Measurements from ENCODE around the gene ENDOD1. TPM values are rescaled to one million over a fixed set of nuclear protein-coding genes. Genes with fewer than 3 reads are reported as not detected.

Gene ENDOD1
- total RNA-seq, 1 experiment from 2014 or later: 6.4 TPM

- Histone ChIP-seq H3K36me3 (no peaks in the 10 kb centered on the region), H3K9me3 (no peaks in the 10 kb centered on the region; the same call in 1 of the 2 replicates), H3K27me3 (no peaks in the 10 kb centered on the region), H3K4me3 (no peak overlapping the region)
- no peak for DNase-seq
Observed at GRCh38 chr11:95161248-95161647, 71.6 kb downstream of the ENDOD1 start.

GRCh38 chr11:95163106-95163505 is 73.5 kb downstream of the ENDOD1 start:
- no peaks in the 10 kb centered on the region for H3K36me3 ChIP-seq
- H3K27me3 ChIP-seq: no peaks in the 10 kb centered on the region
- no peak for DNase-seq
- H3K4me3 ChIP-seq: no peak overlapping the region
- no peaks in the 10 kb centered on the region; the same call in 1 of the 2 replicates for H3K9me3 ChIP-seq

GRCh38 chr11:95165638-95166037 is 76.0 kb downstream of the ENDOD1 start:
- DNase-seq: no peak
- H3K36me3 ChIP-seq: no peaks in the 10 kb centered on the region
- H3K9me3 ChIP-seq: no peaks in the 10 kb centered on the region; the same call in 1 of the 2 replicates
- no peak overlapping the region for H3K4me3 ChIP-seq
- peaks cover 6% of the 10 kb centered on the region for H3K27me3 ChIP-seq

- Histone ChIP-seq H3K27me3 (peaks cover 8% of the 10 kb centered on the region), H3K36me3 (no peaks in the 10 kb centered on the region), H3K9me3 (no peaks in the 10 kb centered on the region; the same call in 1 of the 2 replicates), H3K4me3 (no peak overlapping the region)
- no peak for DNase-seq
Observed at GRCh38 chr11:95166781-95167180, 77.1 kb downstream of the ENDOD1 start.

GRCh38 chr11:95170294-95170693 is 80.6 kb downstream of the ENDOD1 start:
- no peaks in the 10 kb centered on the region for H3K36me3 ChIP-seq
- no peak for DNase-seq
- peaks cover 13% of the 10 kb centered on the region for H3K27me3 ChIP-seq
- H3K4me3 ChIP-seq: no peak overlapping the region
- no peaks in the 10 kb centered on the region; the same call in 1 of the 2 replicates for H3K9me3 ChIP-seq

GRCh38 chr11:95175818-95176380 is 86.3 kb downstream of the ENDOD1 start:
- Histone ChIP-seq H3K36me3 (no peaks in the 10 kb centered on the region), H3K4me3 (no peak overlapping the region), H3K27me3 (peaks cover 7% of the 10 kb centered on the region), H3K9me3 (no peaks in the 10 kb centered on the region)
- DNase-seq: no peak

Other genes with a start within 250 kb of the ENDOD1 start
- gene CWC15, start 116.3 kb upstream of the ENDOD1 start, total RNA-seq (2014; rRNA removed; shearing (Covaris generic); ENCODE audit: low replicate concordance): 62.2 and 63.9 TPM in 2 replicates
- 0.89 and 0.91 TPM in 2 replicates for gene KDM4D, start 116.1 kb upstream of the ENDOD1 start, total RNA-seq (2014; rRNA removed; shearing (Covaris generic); ENCODE audit: low replicate concordance)
- not detected in 2 replicates for gene KDM4E, start 64.6 kb upstream of the ENDOD1 start, total RNA-seq (2014; rRNA removed; shearing (Covaris generic); ENCODE audit: low replicate concordance)
- not detected in 2 replicates for gene KDM4F, start 40.4 kb upstream of the ENDOD1 start, total RNA-seq (2014; rRNA removed; shearing (Covaris generic); ENCODE audit: low replicate concordance)
- gene SRSF8, start 22.9 kb upstream of the ENDOD1 start, total RNA-seq (2014; rRNA removed; shearing (Covaris generic); ENCODE audit: low replicate concordance): 5.0 and 5.8 TPM in 2 replicates
- gene SESN3, start 141.4 kb downstream of the ENDOD1 start, total RNA-seq (2014; rRNA removed; shearing (Covaris generic); ENCODE audit: low replicate concordance): 0.69 and 0.79 TPM in 2 replicates

Data from MG63 (cell line).